IMR-90 (cell line): ENCODE data around the gene RAB11FIP3.

Source experiments
- CTCF ChIP-seq: conservative IDR thresholded peaks from 2 replicates; pipeline ENCODE4 v1.5.1; 2012; ENCODE audit warnings: mild to moderate bottlenecking, low read depth, low read length, improper control_type of control experiment
- MAZ ChIP-seq: IDR thresholded peaks from 2 replicates; pipeline ENCODE4 v1.6.1; 2012; ENCODE audit warnings: low read depth, mild to moderate bottlenecking, low read length, improper control_type of control experiment, moderate library complexity, borderline replicate concordance

- TF ChIP-seq CTCF (no peak), MAZ (no peak)
Measured at GRCh38 chr16:564690-565418, 139.4 kb downstream of the RAB11FIP3 start.
